ENCODE data around the gene DBF4. TPM values are rescaled to one million over a fixed set of nuclear protein-coding genes. Genes with fewer than 3 reads are reported as not detected.

Gene DBF4
- polyA plus RNA-seq, 1 of the 3 experiments (the other 2 are of a cell fraction), result 7.6 TPM

GRCh38 chr7:87850836-87851593 lies 25.3 kb upstream of the DBF4 start:
- Histone ChIP-seq H3K27ac (ENCODE audit: low read depth in 2 of 2, low read length in 1 of 2) (peak overlapping the region in 1 of 2 experiments; percentile 30; a peak in 2 of 4 replicates), H2AFZ (ENCODE audit: low read depth) (peak overlapping the region; percentile 9; the same call in 1 of the 2 replicates)
- whole genome bisulfite sequencing (ENCODE audit: low lambda C conversion rate), result 73% methylated on average over 1 of the region's 1 CpG

GRCh38 chr7:87852306-87852705 lies 24.0 kb upstream of the DBF4 start:
- ChIA-PET POLR2A (no interaction called here), CTCF (no interaction called here)
- DNase-seq, result no peak
- Histone ChIP-seq H3K27me3 (ENCODE audit: insufficient read depth) (no peaks in the 10 kb centered on the region), H4K20me1 (ENCODE audit: insufficient read depth) (no peaks in the 10 kb centered on the region), H3K9me2 (peaks cover 4% of the 10 kb centered on the region; the same call in 1 of the 2 replicates), H3K9ac (no peak overlapping the region), H3F3A (replicated peaks; ENCODE audit: insufficient read depth) (peaks cover 10% of the 10 kb centered on the region), H3K4me3 (ENCODE audit: low read depth in 2 of 2, low read length in 1 of 2) (no peak overlapping the region), H3K79me2 (ENCODE audit: insufficient read depth) (no peaks in the 10 kb centered on the region), H3K9me3 (no peaks in the 10 kb centered on the region), H2AFZ (ENCODE audit: low read depth) (no peak overlapping the region), H3K4me1 (ENCODE audit: control insufficient read depth in 1 of 2, insufficient read depth in 2 of 2, low read depth in 1 of 2, low read length in 1 of 2) (no peaks in the 10 kb centered on the region), H3K4me2 (no peak overlapping the region), H3K27ac (ENCODE audit: low read depth in 2 of 2, low read length in 1 of 2) (no peak overlapping the region), H3K36me3 (replicated peaks in 1 of 2; ENCODE audit: control insufficient read depth in 1 of 2, insufficient read depth in 2 of 2, low read length in 1 of 2) (peaks cover 40 to 53% of the 10 kb centered on the region in 2 experiments)
- TF ChIP-seq USF2 (IDR thresholded peaks at IDR 0.05; ENCODE audit: borderline replicate concordance, low read depth, low read length) (no peak), ZBTB33 (IDR thresholded peaks at IDR 0.05; ENCODE audit: borderline replicate concordance, low read depth) (no peak), REST (IDR thresholded peaks at IDR 0.05; ENCODE audit: low read depth, low read length) (no peak), TAF1 (IDR thresholded peaks at IDR 0.05; ENCODE audit: borderline replicate concordance, low read depth, low read length) (no peak), SIN3A (IDR thresholded peaks at IDR 0.05; ENCODE audit: borderline replicate concordance, low read depth, low read length) (no peak)
- WGBS (ENCODE audit: low lambda C conversion rate), result 98% methylated on average over 6 of the region's 6 CpGs

More at GRCh38 chr7:87850836-87851593, 25.3 kb upstream of the DBF4 start:
- no peaks in the 10 kb centered on the region for H3K4me1 ChIP-seq (ENCODE audit: control insufficient read depth in 1 of 2, insufficient read depth in 2 of 2, low read depth in 1 of 2, low read length in 1 of 2)
- no peaks in the 10 kb centered on the region for H3K27me3 ChIP-seq (ENCODE audit: insufficient read depth)
- H3K9me2 ChIP-seq, result peaks cover 4% of the 10 kb centered on the region; the same call in 1 of the 2 replicates
- H3K9me3 ChIP-seq, result no peaks in the 10 kb centered on the region
- no peak for TF ChIP-seq GABPA (IDR thresholded peaks at IDR 0.05; ENCODE audit: low read depth)
- no peak for TF ChIP-seq EZH2phosphoT487 (IDR thresholded peaks at IDR 0.05; ENCODE audit: borderline replicate concordance, low read depth)
- no peak for TF ChIP-seq NRF1 (IDR thresholded peaks at IDR 0.05; ENCODE audit: low read depth, low read length)
- no peak for TF ChIP-seq MAX (IDR thresholded peaks at IDR 0.05; ENCODE audit: low read depth)
- no peak for TF ChIP-seq TEAD4 (IDR thresholded peaks at IDR 0.05; ENCODE audit: borderline replicate concordance, insufficient read depth)
- TF ChIP-seq POLR2AphosphoS5 (IDR thresholded peaks at IDR 0.05; ENCODE audit: low read depth, low read length), result no peak
- TF ChIP-seq RCOR1 (IDR thresholded peaks at IDR 0.05; ENCODE audit: low read length), result no peak
- no peak for TF ChIP-seq CHD2 (IDR thresholded peaks at IDR 0.05; ENCODE audit: low read length, partially characterized antibody)
- no peak for TF ChIP-seq USF2 (IDR thresholded peaks at IDR 0.05; ENCODE audit: borderline replicate concordance, low read depth, low read length)
- TF ChIP-seq ELF1 (IDR thresholded peaks at IDR 0.05), result no peak
- POLR2A ChIA-PET, result no interaction called here
- H3K4me3 ChIP-seq (ENCODE audit: low read depth in 2 of 2, low read length in 1 of 2), result no peak overlapping the region
- H3K79me2 ChIP-seq (ENCODE audit: insufficient read depth), result no peaks in the 10 kb centered on the region
- no peak for DNase-seq
- H3K9ac ChIP-seq, result no peak overlapping the region
- no peak overlapping the region for H3K4me2 ChIP-seq
- H3F3A ChIP-seq (replicated peaks; ENCODE audit: insufficient read depth), result peaks cover 10% of the 10 kb centered on the region
- no peaks in the 10 kb centered on the region for H4K20me1 ChIP-seq (ENCODE audit: insufficient read depth)
- CTCF ChIA-PET, result interaction anchor here (1.3 kb wide), 1 partner anchor 539 kb away, joined by 3 read pairs; no protein-coding TSS in a partner anchor
- peaks cover 36 to 52% of the 10 kb centered on the region in 2 experiments for H3K36me3 ChIP-seq (replicated peaks in 1 of 2; ENCODE audit: control insufficient read depth in 1 of 2, insufficient read depth in 2 of 2, low read length in 1 of 2)
